HG03159 (cell line): ENCODE results near the gene HOXC4.
"Not testable (repeated sequence)": the region's sequence is repeated elsewhere in the genome, so short reads cannot be mapped to it uniquely, and the experiment has no call there.

Experiments
- ATAC-seq: cut with Tn5 transposase; IDR thresholded peaks from one replicate; pipeline ENCODE4 v1.9.1; 2021; ENCODE audit warnings: mild to moderate bottlenecking, moderate library complexity; ENCODE audit not compliant: unreplicated experiment

Gene HOXC4

GRCh38 chr12:54039417-54040147 lies 14.1 kb upstream of the HOXC4 start:
- no peak for ATAC-seq

- no peak for ATAC-seq
Observed at GRCh38 chr12:54040148-54040494, 13.5 kb upstream of the HOXC4 start.

GRCh38 chr12:54040648-54041047 lies 13.0 kb upstream of the HOXC4 start:
- no peak for ATAC-seq

- ATAC-seq: no peak
Observed at GRCh38 chr12:54041097-54041690, 12.4 kb upstream of the HOXC4 start.

GRCh38 chr12:54042033-54042432 lies 11.6 kb upstream of the HOXC4 start:
- not testable (repeated sequence) for ATAC-seq

GRCh38 chr12:54042970-54043853 lies 10.4 kb upstream of the HOXC4 start:
- ATAC-seq: no peak

- ATAC-seq: no peak
Observed at GRCh38 chr12:54044425-54045103, 9.1 kb upstream of the HOXC4 start.

GRCh38 chr12:54045401-54045800 lies 8.2 kb upstream of the HOXC4 start:
- ATAC-seq: no peak

GRCh38 chr12:54045868-54046521 lies 7.6 kb upstream of the HOXC4 start:
- ATAC-seq: no peak

GRCh38 chr12:54046809-54047159 lies 6.9 kb upstream of the HOXC4 start:
- no peak for ATAC-seq

GRCh38 chr12:54047160-54047963 lies 6.3 kb upstream of the HOXC4 start:
- ATAC-seq: no peak

GRCh38 chr12:54047964-54048303 lies 5.7 kb upstream of the HOXC4 start:
- no peak for ATAC-seq

GRCh38 chr12:54048406-54049093 lies 5.1 kb upstream of the HOXC4 start:
- ATAC-seq: no peak

GRCh38 chr12:54049108-54049507 lies 4.5 kb upstream of the HOXC4 start:
- no peak for ATAC-seq

GRCh38 chr12:54050482-54050810 lies 3.2 kb upstream of the HOXC4 start:
- ATAC-seq: no peak

- no peak for ATAC-seq
Observed at GRCh38 chr12:54051026-54051842, 2.4 kb upstream of the HOXC4 start.

GRCh38 chr12:54051874-54052437 lies 1.7 kb upstream of the HOXC4 start:
- no peak for ATAC-seq

- no peak for ATAC-seq
Observed at GRCh38 chr12:54052438-54053002, 1.1 kb upstream of the HOXC4 start.
